Fibroblast of lung (primary cell): ENCODE data around the gene ARPC5. TPM values are rescaled to one million over a fixed set of nuclear protein-coding genes. Genes with fewer than 3 reads are reported as not detected.

Experiments used
- DNase-seq, 2 donors: peaks; one replicate each; pipeline versions ENCODE4 v3.0.0 to v3.0.0-alpha.2; 2010; ENCODE audit warnings: low read depth in 2 of 2
- H2AFZ ChIP-seq: 2 replicates; pipeline ENCODE4 v1.5.1; 2012; ENCODE audit warnings: low read length, control low read depth, inconsistent platforms
- H3K27ac ChIP-seq: 2 replicates; pipeline ENCODE4 v1.5.1; 2011; ENCODE audit warnings: low read length, control low read depth; ENCODE audit not compliant: insufficient read depth
- H3K27me3 ChIP-seq: 2 replicates; pipeline ENCODE4 v1.5.1; 2011; ENCODE audit warnings: mild to moderate bottlenecking, low read length; ENCODE audit not compliant: control insufficient read depth, insufficient read depth
- H3K36me3 ChIP-seq: 2 replicates; pipeline ENCODE4 v1.5.1; 2011; ENCODE audit warnings: low read length; ENCODE audit not compliant: control insufficient read depth, insufficient read depth
- H3K4me1 ChIP-seq: 2 replicates; pipeline ENCODE4 v1.5.1; 2011; ENCODE audit warnings: low read length; ENCODE audit not compliant: control insufficient read depth, insufficient read depth; ENCODE audit errors: extremely low read depth
- H3K4me2 ChIP-seq: 2 replicates; pipeline ENCODE4 v1.5.1; 2011; ENCODE audit warnings: low read length, control low read depth; ENCODE audit not compliant: insufficient read depth; ENCODE audit errors: extremely low read depth
- H3K4me3 ChIP-seq, 4 experiments: fragments of 200-600 bp in 1 of 4; sonication (generic) in 1 of 4; replicated peaks in 1 of 4; 2 replicates each; pipeline ENCODE4 v1.5.1; 2011 to 2016; ENCODE audit warnings: low read length in 4 of 4, low read depth in 3 of 4, mild to moderate bottlenecking in 3 of 4, control low read depth in 2 of 4, inconsistent platforms in 1 of 4, mixed read lengths in 1 of 4; ENCODE audit not compliant: insufficient read depth in 1 of 4; ENCODE audit errors: control extremely low read depth in 1 of 4
- H3K79me2 ChIP-seq: 2 replicates; pipeline ENCODE4 v1.5.1; 2012; ENCODE audit warnings: mild to moderate bottlenecking, low read length, inconsistent platforms; ENCODE audit not compliant: control insufficient read depth, insufficient read depth
- H3K9ac ChIP-seq: 2 replicates; pipeline ENCODE4 v1.5.1; 2011; ENCODE audit warnings: mild to moderate bottlenecking, low read length, control low read depth; ENCODE audit not compliant: insufficient read depth
- H3K9me3 ChIP-seq: 2 replicates; pipeline ENCODE4 v1.5.1; 2012; ENCODE audit warnings: low read depth, low read length; ENCODE audit not compliant: control insufficient read depth, insufficient read depth
- H4K20me1 ChIP-seq: 2 replicates; pipeline ENCODE4 v1.5.1; 2011; ENCODE audit warnings: low read length; ENCODE audit not compliant: control insufficient read depth, insufficient read depth; ENCODE audit errors: extremely low read depth
- EZH2 ChIP-seq: IDR thresholded peaks from 2 replicates; pipeline ENCODE4 v1.5.1; 2012; ENCODE audit warnings: low read length, control low read depth, mild to moderate bottlenecking; ENCODE audit errors: missing control alignments
- polyA plus RNA-seq, 2 donors: library from polyadenylated mRNA; depleted of rRNA in 1 of 2; stranded (reverse) in 1 of 2; unstranded in 1 of 2; fragments of >200 nt; gene quantifications; 2 replicates each; pipeline ENCODE4 v1.2.1, GENCODE V29; 2011 to 2012; ENCODE audit warnings: missing spikeins in 1 of 2
- total RNA-seq: library from RNA; depleted of rRNA; stranded (reverse); fragments of >200 nt; gene quantifications from 2 replicates; pipeline ENCODE4 v1.2.1, GENCODE V29; 2014
- TF ChIP-seq, protein P1 (sequence below), 2 donors: IDR thresholded peaks in 1 of 2; conservative IDR thresholded peaks in 1 of 2; 1 replicate in 1 of 2; 2 replicates in 1 of 2; pipeline ENCODE4 v1.5.1; 2011 to 2012; ENCODE audit warnings: low read length in 2 of 2, control low read depth in 1 of 2, inconsistent platforms in 1 of 2, low read depth in 1 of 2, mild to moderate bottlenecking in 1 of 2

ARPC5 gene
- total and polyA plus RNA-seq, 2 donors (not counting 1 experiment from before 2014, with no cell fraction given): 142 to 350 TPM

DNA sequence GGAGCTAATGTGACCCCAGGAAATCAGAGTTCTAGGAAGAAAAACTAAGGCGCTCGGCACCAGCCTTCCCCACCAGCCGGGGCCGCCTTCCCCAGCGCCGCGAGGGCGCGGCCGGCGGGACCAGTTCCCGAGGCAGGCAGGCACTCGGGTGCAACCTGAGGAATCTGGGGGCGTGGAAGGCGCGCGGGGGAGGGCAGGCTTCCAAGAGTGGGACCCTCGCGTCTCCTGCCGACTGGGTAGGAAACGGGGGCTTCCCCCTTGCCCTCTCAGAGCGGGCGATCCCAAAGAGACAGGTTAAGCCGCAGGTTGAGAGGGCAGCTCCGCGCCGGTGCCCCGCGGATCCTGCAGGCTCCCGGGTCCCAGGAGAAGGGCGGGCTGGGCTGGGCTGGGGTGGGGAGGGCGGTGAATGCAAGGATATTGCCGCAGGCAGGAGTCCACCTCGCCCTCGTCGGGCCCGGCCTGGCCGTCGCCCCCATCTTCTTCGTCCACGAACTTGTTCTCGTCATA lies 431 bp downstream of the ARPC5 start:
- peak in 1 of 2 donors; percentile 20 for DNase-seq
- peak overlapping the region; percentile 89 for H3K27ac ChIP-seq
- H3K9ac ChIP-seq: peak overlapping the region; percentile 85
- peaks cover 2% of the 10 kb centered on the region for H3K36me3 ChIP-seq
- no peak for TF ChIP-seq EZH2
- TF ChIP-seq, protein P1, sequence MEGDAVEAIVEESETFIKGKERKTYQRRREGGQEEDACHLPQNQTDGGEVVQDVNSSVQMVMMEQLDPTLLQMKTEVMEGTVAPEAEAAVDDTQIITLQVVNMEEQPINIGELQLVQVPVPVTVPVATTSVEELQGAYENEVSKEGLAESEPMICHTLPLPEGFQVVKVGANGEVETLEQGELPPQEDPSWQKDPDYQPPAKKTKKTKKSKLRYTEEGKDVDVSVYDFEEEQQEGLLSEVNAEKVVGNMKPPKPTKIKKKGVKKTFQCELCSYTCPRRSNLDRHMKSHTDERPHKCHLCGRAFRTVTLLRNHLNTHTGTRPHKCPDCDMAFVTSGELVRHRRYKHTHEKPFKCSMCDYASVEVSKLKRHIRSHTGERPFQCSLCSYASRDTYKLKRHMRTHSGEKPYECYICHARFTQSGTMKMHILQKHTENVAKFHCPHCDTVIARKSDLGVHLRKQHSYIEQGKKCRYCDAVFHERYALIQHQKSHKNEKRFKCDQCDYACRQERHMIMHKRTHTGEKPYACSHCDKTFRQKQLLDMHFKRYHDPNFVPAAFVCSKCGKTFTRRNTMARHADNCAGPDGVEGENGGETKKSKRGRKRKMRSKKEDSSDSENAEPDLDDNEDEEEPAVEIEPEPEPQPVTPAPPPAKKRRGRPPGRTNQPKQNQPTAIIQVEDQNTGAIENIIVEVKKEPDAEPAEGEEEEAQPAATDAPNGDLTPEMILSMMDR (conservative IDR thresholded peaks at IDR 0.05 in 1 of 2, IDR thresholded peaks at IDR 0.05 in 1 of 2; ENCODE audit: low read depth in 1 of 2, low read length in 2 of 2): no peak
- H2AFZ ChIP-seq: peak overlapping the region; percentile 64
- no peaks in the 10 kb centered on the region for H4K20me1 ChIP-seq
- H3K79me2 ChIP-seq: peaks cover 62% of the 10 kb centered on the region
- no peaks in the 10 kb centered on the region for H3K9me3 ChIP-seq
- no peaks in the 10 kb centered on the region for H3K27me3 ChIP-seq
- peak overlapping the region; percentile 76 to 94 (median 84) for H3K4me3 ChIP-seq
- H3K4me2 ChIP-seq: no peak overlapping the region
- H3K4me1 ChIP-seq: no peaks in the 10 kb centered on the region

- peak overlapping the region; percentile 53 for H3K4me2 ChIP-seq
- no peaks in the 10 kb centered on the region for H3K4me1 ChIP-seq
- peak overlapping the region; percentile 76 to 94 (median 84) for H3K4me3 ChIP-seq
- H3K27me3 ChIP-seq: no peaks in the 10 kb centered on the region
- peaks cover 2% of the 10 kb centered on the region for H3K36me3 ChIP-seq
- H3K9ac ChIP-seq: peak overlapping the region; percentile 85
- no peaks in the 10 kb centered on the region for H3K9me3 ChIP-seq
- H4K20me1 ChIP-seq: no peaks in the 10 kb centered on the region
- TF ChIP-seq EZH2: no peak
- TF ChIP-seq, protein P1 (conservative IDR thresholded peaks at IDR 0.05 in 1 of 2, IDR thresholded peaks at IDR 0.05 in 1 of 2; ENCODE audit: low read depth in 1 of 2, low read length in 2 of 2): no peak
- H3K27ac ChIP-seq: peak overlapping the region; percentile 89
- DNase-seq: no peak
- peaks cover 66% of the 10 kb centered on the region for H3K79me2 ChIP-seq
- H2AFZ ChIP-seq: no peak overlapping the region
These were observed 1.0 kb downstream of the ARPC5 start for GRCh38 chr1:183634429-183635065.

- Histone ChIP-seq H3K27me3 (no peaks in the 10 kb centered on the region), H2AFZ (no peak overlapping the region), H3K4me1 (no peaks in the 10 kb centered on the region), H3K9ac (peak overlapping the region; percentile 85), H3K36me3 (peaks cover 4% of the 10 kb centered on the region), H4K20me1 (no peaks in the 10 kb centered on the region), H3K9me3 (no peaks in the 10 kb centered on the region), H3K79me2 (peaks cover 72% of the 10 kb centered on the region), H3K4me3 (peak overlapping the region; percentile 76 to 94 (median 84)), H3K27ac (peak overlapping the region; percentile 89), H3K4me2 (peak overlapping the region; percentile 53)
- TF ChIP-seq EZH2: no peak
- TF ChIP-seq, protein P1 (conservative IDR thresholded peaks at IDR 0.05 in 1 of 2, IDR thresholded peaks at IDR 0.05 in 1 of 2; ENCODE audit: low read depth in 1 of 2, low read length in 2 of 2): peak; percentile 53 to 66
- DNase-seq: peak; percentile 90 to 92
These were observed 1.8 kb downstream of the ARPC5 start for GRCh38 chr1:183633676-183634343.
